Measurements from ENCODE around the gene CUEDC1. TPM values are rescaled to one million over a fixed set of nuclear protein-coding genes. Genes with fewer than 3 reads are reported as not detected.

The CUEDC1 gene
- total and polyA plus RNA-seq, 9 of the 15 experiments (the other 6 are each of a cell fraction or from before 2014, with no cell fraction given): 0.20 to 4.1 (median 1.6) TPM; not detected in 1

- no peak for TF ChIP-seq ZNF707 (CRISPR knock-in tag; conservative IDR thresholded peaks at IDR 0.05)
- TF ChIP-seq SLC30A9 (CRISPR knock-in tag; IDR thresholded peaks at IDR 0.05): no peak
These were observed 102.9 kb downstream of the CUEDC1 start (continued) for GRCh38 chr17:57852092-57852954.

- CTCF ChIA-PET (ENCODE audit: low intra/inter-chr PET ratio): interaction anchor here (0.7 kb wide), 1 partner anchor 782 kb away, joined by 3 read pairs; no protein-coding TSS in a partner anchor
- H3K4me1 ChIP-seq (replicated peaks in 1 of 2; ENCODE audit: control insufficient read depth in 2 of 2, insufficient read depth in 2 of 2, low read length in 2 of 2): peaks cover 32 to 36% of the 10 kb centered on the region in 2 experiments
- TF ChIP-seq SMARCB1 (IDR thresholded peaks at IDR 0.05; ENCODE audit: insufficient read length, low read depth) (no peak), ZNF23 (CRISPR knock-in tag; IDR thresholded peaks at IDR 0.05) (no peak), ZZZ3 (IDR thresholded peaks at IDR 0.05) (no peak), MYC (IDR thresholded peaks at IDR 0.05; ENCODE audit: low read depth, low read length) (peak; percentile 93), MYC (CRISPR knock-in tag; IDR thresholded peaks at IDR 0.05; ENCODE audit: borderline replicate concordance, low read depth) (no peak), HIVEP1 (CRISPR knock-in tag; IDR thresholded peaks at IDR 0.05) (no peak), ARID1B (IDR thresholded peaks at IDR 0.05) (no peak), CEBPB (tag; IDR thresholded peaks at IDR 0.05) (no peak), OTX1 (CRISPR knock-in tag; IDR thresholded peaks at IDR 0.05) (no peak), E2F3 (CRISPR knock-in tag; IDR thresholded peaks at IDR 0.05) (no peak), CBFA2T2 (conservative IDR thresholded peaks at IDR 0.05) (no peak), HDAC1 (IDR thresholded peaks at IDR 0.05) (peak in 1 of 2 experiments; percentile 97; a peak in 2 of 4 replicates), ADNP (tag; IDR thresholded peaks at IDR 0.05) (no peak), SAFB2 (IDR thresholded peaks at IDR 0.05; ENCODE audit: borderline replicate concordance, low read depth, low read length, severe bottlenecking) (no peak), UBTF (IDR thresholded peaks at IDR 0.05; ENCODE audit: borderline replicate concordance in 1 of 2, low read depth in 2 of 2, low read length in 2 of 2) (0 out of 4 replicates have a peak, but pooled peaks of 1 of the 2 experiments have one; percentile 27)
These were observed 105.1 kb downstream of the CUEDC1 start, which contains the start of gene MRPS23 for GRCh38 chr17:57849874-57850754. MRPS23 (minus strand) TSS chr17:57850044; CDS start chr17:57850010, 34 bp downstream.

More at GRCh38 chr17:57849874-57850754, 105.1 kb downstream of the CUEDC1 start, which contains the start of gene MRPS23:
- intact Hi-C loops (cut with micrococcal nuclease) (no loop called here), in situ Hi-C loops (cut with MboI) (loop anchor here (5.0 kb wide), 1 partner anchor 147 kb away; no protein-coding TSS in a partner anchor)
- H3K4me3 ChIP-seq: peak within 1 kb of the TSS; percentile 67
- TSS peak; percentile 95 for BruUV-seq (replicated peaks)
- peaks cover 37% of the 10 kb centered on the region for H3K79me2 ChIP-seq (ENCODE audit: control insufficient read depth, insufficient read depth, low read length)
- peak within 1 kb of the TSS; percentile 72 to 95 for H3K9ac ChIP-seq (ENCODE audit: insufficient read depth in 1 of 2, low read depth in 2 of 2, low read length in 2 of 2)
- FAIRE-seq (peak; percentile 98), DNase-seq (ENCODE audit: extremely low read depth in 1 of 4, low spot score in 3 of 4) (peak; percentile 86 to 99 (median 88)), ATAC-seq (peak; percentile 88)
- no peaks in the 10 kb centered on the region for H3K27me3 ChIP-seq (ENCODE audit: control insufficient read depth in 2 of 2, insufficient read depth in 2 of 2, low read length in 2 of 2)
- no peaks in the 10 kb centered on the region for H4K20me1 ChIP-seq (replicated peaks; ENCODE audit: control insufficient read depth, insufficient read depth, low read length)
- no peaks in the 10 kb centered on the region for H3K9me1 ChIP-seq (ENCODE audit: control insufficient read depth, insufficient read depth, low read length)
- H2AFZ ChIP-seq (ENCODE audit: low read depth, low read length): peak within 1 kb of the TSS; percentile 84
- H3K4me2 ChIP-seq (ENCODE audit: insufficient read depth, low read length): peak within 1 kb of the TSS; percentile 86
- H3K27ac ChIP-seq (ENCODE audit: extremely low read depth, low read depth, low read length): peak within 1 kb of the TSS; percentile 73
- WGBS (ENCODE audit: insufficient coverage, low coverage, missing lambda C conversion rate): 1% methylated on average over 57 of the region's 57 CpGs
- POLR2A ChIA-PET: interaction anchor here (0.7 to 1.9 kb wide), 8 partner anchors 10 to 157 kb away, joined by 3 to 8 read pairs (median 5); partner anchors contain the start of gene SRSF1
- H3K9me3 ChIP-seq (replicated peaks; ENCODE audit: control insufficient read depth, insufficient read depth, low read depth, low read length): no peaks in the 10 kb centered on the region
- H3K36me3 ChIP-seq (ENCODE audit: control insufficient read depth, insufficient read depth, low read length): peaks cover 23% of the 10 kb centered on the region
